RWPE2 (cell line): Measurements from ENCODE around the gene CLCN3.

ENCODE experiments used
- ATAC-seq: fragments of 200-7000 bp; cut with Tn5 transposase; 3 replicates; pipeline ENCODE4 v1.9.1; 2021; ENCODE audit warnings: low read depth
- DNase-seq: peaks from one replicate; pipeline ENCODE4 v3.0.0-alpha.2; 2020; ENCODE audit warnings: low spot score
- H3K27ac ChIP-seq: fragments of 450-650 bp; 2 replicates; pipeline ENCODE4 v1.5.1; 2017; ENCODE audit warnings: mild to moderate bottlenecking; ENCODE audit not compliant: poor library complexity, severe bottlenecking
- H3K27me3 ChIP-seq: fragments of 250-450 bp; sonication (Bioruptor Pico); 2 replicates; pipeline ENCODE4 v1.5.1; 2021; ENCODE audit warnings: mild to moderate bottlenecking, moderate library complexity; ENCODE audit not compliant: insufficient read depth, poor library complexity, severe bottlenecking
- H3K36me3 ChIP-seq: fragments of 250-450 bp; sonication (Bioruptor Pico); 2 replicates; pipeline ENCODE4 v1.5.1; 2020; ENCODE audit warnings: low read depth, mild to moderate bottlenecking, moderate library complexity
- H3K4me1 ChIP-seq: fragments of 250-450 bp; sonication (Bioruptor Pico); 2 replicates; pipeline ENCODE4 v1.5.1; 2021; ENCODE audit warnings: mild to moderate bottlenecking, moderate library complexity; ENCODE audit not compliant: insufficient read depth, poor library complexity, severe bottlenecking
- H3K4me3 ChIP-seq: fragments of 250-450 bp; sonication (Bioruptor Pico); 2 replicates; pipeline ENCODE4 v1.5.1; 2021; ENCODE audit warnings: mild to moderate bottlenecking, moderate library complexity; ENCODE audit not compliant: severe bottlenecking
- H3K9me3 ChIP-seq: fragments of 250-450 bp; sonication (Bioruptor Pico); 2 replicates; pipeline ENCODE4 v1.5.1; 2021; ENCODE audit warnings: mild to moderate bottlenecking, moderate library complexity; ENCODE audit not compliant: severe bottlenecking
- TF ChIP-seq, protein P1 (sequence below): fragments of 450-650 bp; IDR thresholded peaks from one replicate; pipeline ENCODE4 v1.5.1; 2017; ENCODE audit warnings: mild to moderate bottlenecking, moderate library complexity; ENCODE audit not compliant: poor library complexity, severe bottlenecking

The CLCN3 gene

DNA sequence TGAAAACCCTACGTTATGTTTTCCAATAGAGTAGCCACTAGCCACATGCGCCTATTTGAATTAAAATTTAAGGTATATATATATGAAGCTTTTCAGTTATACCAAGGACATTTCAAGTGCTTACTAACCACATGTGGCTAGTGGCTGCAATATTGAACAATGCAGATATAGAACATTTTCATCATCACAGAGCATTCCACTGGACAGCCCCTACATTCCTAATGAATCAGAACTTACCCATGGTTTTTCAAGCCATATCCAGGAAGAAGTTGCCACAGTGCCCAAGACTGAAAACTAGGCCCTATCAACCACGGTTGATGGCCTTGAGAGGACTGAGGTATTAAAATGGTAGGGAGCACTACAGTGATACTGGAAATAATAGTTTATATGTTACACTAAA, 37.7 kb upstream of the CLCN3 start:
- TF ChIP-seq, protein P1, sequence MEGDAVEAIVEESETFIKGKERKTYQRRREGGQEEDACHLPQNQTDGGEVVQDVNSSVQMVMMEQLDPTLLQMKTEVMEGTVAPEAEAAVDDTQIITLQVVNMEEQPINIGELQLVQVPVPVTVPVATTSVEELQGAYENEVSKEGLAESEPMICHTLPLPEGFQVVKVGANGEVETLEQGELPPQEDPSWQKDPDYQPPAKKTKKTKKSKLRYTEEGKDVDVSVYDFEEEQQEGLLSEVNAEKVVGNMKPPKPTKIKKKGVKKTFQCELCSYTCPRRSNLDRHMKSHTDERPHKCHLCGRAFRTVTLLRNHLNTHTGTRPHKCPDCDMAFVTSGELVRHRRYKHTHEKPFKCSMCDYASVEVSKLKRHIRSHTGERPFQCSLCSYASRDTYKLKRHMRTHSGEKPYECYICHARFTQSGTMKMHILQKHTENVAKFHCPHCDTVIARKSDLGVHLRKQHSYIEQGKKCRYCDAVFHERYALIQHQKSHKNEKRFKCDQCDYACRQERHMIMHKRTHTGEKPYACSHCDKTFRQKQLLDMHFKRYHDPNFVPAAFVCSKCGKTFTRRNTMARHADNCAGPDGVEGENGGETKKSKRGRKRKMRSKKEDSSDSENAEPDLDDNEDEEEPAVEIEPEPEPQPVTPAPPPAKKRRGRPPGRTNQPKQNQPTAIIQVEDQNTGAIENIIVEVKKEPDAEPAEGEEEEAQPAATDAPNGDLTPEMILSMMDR: no peak
- no peak for DNase-seq
- no peaks in the 10 kb centered on the region for H3K9me3 ChIP-seq
- no peaks in the 10 kb centered on the region for H3K4me1 ChIP-seq
- no peak overlapping the region for H3K4me3 ChIP-seq
- H3K27me3 ChIP-seq: no peaks in the 10 kb centered on the region
- no peak overlapping the region for H3K27ac ChIP-seq
- peaks cover 42% of the 10 kb centered on the region for H3K36me3 ChIP-seq
- no peak for ATAC-seq

DNA sequence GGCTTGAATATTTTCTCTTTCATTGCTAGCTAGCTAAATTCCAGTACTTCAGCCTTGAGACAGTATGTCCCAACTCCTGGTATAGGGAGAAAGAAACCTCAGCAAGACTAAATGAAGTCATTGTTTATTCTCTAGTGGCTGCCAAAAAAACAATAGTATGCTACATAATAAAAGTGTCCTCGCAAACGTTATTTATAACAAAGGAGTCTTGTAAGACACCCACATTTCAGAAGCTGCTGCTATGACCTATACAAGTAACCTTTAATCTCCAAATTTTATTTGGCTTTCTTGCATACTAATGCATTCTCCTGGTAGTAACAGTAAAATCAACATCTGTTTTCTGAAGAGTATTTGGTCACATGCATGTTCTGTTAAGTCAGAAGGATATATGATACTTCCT, 36.8 kb upstream of the CLCN3 start:
- no peak overlapping the region for H3K27ac ChIP-seq
- H3K27me3 ChIP-seq: no peaks in the 10 kb centered on the region
- peaks cover 41% of the 10 kb centered on the region for H3K36me3 ChIP-seq
- DNase-seq (no peak), ATAC-seq (no peak)
- no peaks in the 10 kb centered on the region for H3K4me1 ChIP-seq
- no peak overlapping the region for H3K4me3 ChIP-seq
- no peaks in the 10 kb centered on the region for H3K9me3 ChIP-seq
- TF ChIP-seq, protein P1: no peak

DNA sequence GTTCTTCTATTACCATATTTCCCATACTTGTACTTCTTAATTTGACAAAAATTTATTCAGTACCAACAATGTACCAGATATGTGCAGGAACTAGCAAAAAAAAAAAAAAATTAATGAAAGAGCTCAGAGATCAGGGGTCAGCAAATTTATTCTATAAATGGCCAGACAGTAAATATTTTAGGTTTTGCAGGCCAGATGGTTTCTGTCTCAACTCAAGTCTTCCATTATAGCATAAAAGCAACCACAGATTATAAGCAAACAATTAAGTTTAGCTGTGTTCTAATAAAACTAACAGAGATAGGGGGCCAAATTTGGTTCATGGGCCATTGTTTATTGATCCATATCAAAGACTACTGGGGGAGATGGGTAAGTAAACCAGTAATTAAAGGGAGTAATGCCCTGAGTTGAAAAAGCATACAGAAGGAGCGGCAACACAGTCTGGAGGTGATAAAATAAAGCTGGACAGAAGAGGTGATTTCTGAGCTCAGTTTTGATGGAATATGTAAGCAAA, 27.3 kb upstream of the CLCN3 start:
- no peak for ATAC-seq
- DNase-seq: no peak
- Histone ChIP-seq H3K36me3 (peaks cover 37% of the 10 kb centered on the region), H3K4me3 (no peak overlapping the region), H3K27ac (no peak overlapping the region), H3K4me1 (no peaks in the 10 kb centered on the region), H3K27me3 (no peaks in the 10 kb centered on the region), H3K9me3 (no peaks in the 10 kb centered on the region)
- TF ChIP-seq, protein P1: no peak

DNA sequence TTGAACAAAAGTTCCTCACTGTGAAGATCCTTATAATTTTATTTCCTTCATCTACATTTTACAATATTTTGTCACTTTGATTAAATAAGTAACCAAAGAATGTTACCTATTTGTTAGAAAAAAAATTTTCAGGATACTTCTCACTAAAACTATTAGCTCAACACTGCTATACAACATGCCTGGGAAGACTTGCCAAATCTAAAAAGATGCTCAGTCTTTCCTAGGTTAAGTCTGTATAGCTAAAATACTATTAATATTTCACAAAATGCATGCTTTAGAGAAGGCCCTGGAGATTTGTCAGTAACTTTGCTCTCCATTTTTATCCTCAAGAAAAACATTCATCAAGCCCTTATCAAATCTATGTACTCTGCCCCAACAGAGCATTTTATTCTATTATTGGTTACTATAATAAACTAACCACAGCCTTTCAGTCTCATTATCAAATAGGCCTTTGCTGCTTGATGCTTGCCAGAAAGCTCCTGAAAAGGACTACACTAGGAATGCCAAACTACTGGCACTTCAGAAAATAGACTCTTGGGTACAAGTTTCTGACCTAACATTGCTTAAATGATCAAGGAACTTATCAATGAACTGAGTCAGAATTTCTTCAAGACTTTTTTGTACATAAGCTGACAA, 25.7 kb upstream of the CLCN3 start:
- Histone ChIP-seq H3K4me3 (no peak overlapping the region), H3K27me3 (no peaks in the 10 kb centered on the region), H3K9me3 (no peaks in the 10 kb centered on the region), H3K36me3 (peaks cover 29% of the 10 kb centered on the region), H3K27ac (no peak overlapping the region), H3K4me1 (no peaks in the 10 kb centered on the region)
- TF ChIP-seq, protein P1: no peak
- DNase-seq (no peak), ATAC-seq (no peak)

DNA sequence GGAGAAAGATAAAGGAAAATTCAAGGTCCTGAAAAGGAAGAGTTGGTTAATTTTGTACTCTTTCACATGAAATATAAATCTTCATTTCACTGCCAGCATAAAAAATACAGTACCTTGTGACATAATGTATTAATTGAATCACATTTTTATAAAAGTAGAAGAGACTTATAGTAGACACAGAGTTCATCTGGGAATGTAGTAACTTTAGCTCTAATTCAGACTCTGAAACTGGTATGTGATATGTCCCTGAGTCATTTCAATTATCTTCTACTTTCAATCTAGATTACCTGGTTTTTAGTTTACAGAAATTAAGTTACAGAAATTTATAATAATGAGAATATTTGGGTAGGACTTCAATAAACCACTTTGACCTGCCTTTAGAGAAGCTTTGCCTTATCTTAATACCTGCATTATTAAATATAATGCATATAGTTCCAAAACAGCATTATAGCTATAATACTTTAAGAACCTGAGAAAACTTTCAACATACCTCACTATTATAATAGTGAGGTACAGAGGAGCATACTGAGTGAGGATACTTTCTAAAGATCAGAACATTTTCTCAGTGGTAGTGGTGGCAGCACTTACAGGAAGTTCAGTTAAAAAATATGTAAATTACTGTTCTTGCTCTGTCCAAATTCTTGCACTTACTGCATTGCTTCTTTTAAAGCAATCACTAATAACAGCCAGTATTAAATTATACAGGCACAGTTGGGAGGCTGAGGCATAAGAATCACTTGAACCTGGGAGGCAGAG, 19.2 kb upstream of the CLCN3 start:
- H3K4me1 ChIP-seq: peaks cover 13% of the 10 kb centered on the region
- H3K4me3 ChIP-seq: no peak overlapping the region
- DNase-seq (no peak), ATAC-seq (no peak)
- no peaks in the 10 kb centered on the region for H3K27me3 ChIP-seq
- no peaks in the 10 kb centered on the region for H3K9me3 ChIP-seq
- no peak overlapping the region for H3K27ac ChIP-seq
- TF ChIP-seq, protein P1: no peak
- H3K36me3 ChIP-seq: peaks cover 36% of the 10 kb centered on the region
